GM18502 (cell line): ENCODE measurements around the gene NECAB3.

Experiments used
- ATAC-seq: cut with Tn5 transposase; IDR thresholded peaks from one replicate; pipeline ENCODE4 v1.9.1; 2021; ENCODE audit warnings: mild to moderate bottlenecking; ENCODE audit not compliant: unreplicated experiment, poor library complexity

Gene NECAB3

DNA sequence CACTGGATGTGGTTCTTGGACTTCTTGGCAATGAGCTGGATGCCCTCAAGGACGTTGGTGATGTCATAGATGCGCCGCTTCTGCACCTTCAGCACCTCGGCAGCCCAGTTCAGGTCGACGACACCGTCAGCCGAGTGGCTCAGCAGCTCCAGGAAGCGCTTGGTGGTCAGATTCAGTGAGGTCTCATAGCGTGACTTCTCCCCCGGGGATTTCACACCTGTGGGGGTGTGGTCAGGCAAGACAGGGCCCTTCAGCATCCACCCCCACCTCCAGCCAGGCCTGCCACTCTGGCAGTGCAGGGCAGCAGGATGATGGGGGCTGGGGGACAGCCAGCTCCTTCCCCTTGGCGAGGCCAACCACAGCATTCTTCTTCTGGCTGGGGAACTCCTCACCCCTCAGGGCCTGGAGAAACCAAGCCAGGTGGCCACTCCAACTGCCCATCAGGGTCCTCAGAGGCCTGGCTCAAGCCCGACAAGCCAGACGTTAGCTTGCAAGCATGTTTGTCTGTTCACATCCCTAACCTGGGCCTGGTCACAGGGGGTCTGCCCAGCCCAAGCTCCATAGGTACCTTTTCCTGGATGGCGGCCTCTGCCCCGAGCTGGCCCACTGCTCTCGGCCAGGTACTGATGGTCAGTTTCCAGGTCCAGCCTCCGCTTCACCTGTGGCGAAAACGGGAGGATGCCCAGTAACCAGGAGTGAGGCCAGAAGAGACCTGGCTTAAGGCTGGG is 5.7 kb upstream of the NECAB3 start:
- ATAC-seq, result no peak

GRCh38 chr20:33677991-33678702 is 3.9 kb upstream of the NECAB3 start:
- no peak for ATAC-seq

DNA sequence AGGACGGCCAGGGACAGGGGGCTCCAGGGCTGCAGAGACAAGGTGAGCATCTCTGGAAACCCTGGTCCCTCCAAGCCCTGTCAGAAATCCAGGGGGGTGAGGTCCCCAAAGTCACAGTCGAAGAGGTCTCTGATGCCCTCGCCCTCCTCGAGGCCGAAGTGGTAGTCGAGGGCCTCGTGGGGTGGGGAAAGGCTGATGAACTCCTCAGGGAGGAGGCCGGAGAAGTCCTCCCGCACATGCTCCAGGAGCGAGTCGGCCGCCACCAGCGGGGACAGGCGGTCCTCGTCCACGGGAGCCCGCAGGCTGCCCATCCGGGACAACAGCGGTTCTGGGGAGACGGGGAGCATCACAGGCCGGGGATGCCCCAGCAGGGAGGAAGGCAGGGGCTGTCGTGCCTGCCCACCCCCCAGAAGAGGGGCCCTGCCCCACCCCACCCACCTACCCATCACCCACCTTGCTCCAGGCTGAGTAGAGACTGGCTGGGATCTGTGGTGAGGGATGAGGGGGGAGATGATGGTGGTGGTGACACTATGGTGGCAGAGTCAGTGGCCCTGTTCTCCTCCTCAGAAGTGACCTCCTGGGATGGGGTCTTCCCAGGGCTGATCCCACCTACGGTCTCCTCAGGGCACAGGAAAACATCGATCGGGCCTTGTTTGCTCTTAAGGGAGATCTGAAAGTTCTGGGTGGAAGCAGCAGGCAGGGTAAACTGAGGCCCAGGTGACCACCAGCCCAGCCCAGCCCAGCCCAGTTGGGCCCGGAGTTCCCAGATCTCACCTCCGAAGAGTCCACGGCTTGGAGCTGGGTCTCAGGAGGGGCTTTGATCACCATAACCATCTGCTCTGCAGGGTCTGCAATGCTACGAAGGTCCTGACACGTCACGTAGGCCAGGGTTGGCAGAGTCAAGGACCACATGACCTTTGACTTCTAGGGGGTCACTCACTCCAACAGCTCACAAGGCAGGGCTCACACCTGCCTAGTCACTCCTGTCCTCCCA is 2.7 kb upstream of the NECAB3 start:
- ATAC-seq, result no peak

- ATAC-seq, result no peak
These were observed 1.9 kb upstream of the NECAB3 start for GRCh38 chr20:33676121-33676520.

DNA sequence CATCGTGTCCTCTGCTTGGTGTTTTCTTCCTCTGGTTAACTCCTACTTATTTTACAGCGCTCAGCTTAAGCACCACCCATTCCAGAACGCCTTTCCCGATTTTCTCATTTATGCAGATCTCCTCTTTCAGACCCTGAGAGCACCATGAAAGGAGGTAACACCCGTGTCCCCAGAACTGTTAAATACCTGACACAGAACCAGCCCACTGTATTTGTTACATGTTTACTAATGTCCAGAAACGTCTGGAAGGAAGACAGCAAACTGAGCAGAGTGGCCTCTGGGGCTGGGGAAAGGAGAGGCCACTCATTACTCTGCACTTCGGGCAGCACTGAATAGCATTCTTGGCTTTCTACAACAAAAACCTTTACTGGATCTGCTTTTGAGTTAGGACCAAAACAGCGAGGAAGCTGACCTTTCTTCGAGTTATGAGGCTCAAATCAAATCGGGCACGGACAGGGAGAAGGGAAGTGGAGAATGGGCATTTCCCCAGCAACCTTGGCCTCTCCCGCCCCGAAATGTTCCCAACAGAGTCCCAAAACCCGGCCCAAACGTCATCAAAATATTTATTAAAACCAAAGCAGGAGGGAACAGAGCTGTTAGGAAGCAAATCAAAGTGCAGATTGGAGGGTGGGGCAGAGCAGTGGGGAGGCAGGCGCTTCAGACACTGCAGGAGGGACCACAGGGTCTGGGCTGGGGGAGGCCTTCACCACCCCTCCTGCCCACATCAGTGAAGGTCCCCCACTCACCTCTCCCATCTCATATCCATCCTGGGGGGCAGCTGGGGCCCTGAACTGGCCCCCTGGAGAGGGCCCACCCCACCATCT is 1.1 kb upstream of the NECAB3 start:
- ATAC-seq, result no peak

DNA sequence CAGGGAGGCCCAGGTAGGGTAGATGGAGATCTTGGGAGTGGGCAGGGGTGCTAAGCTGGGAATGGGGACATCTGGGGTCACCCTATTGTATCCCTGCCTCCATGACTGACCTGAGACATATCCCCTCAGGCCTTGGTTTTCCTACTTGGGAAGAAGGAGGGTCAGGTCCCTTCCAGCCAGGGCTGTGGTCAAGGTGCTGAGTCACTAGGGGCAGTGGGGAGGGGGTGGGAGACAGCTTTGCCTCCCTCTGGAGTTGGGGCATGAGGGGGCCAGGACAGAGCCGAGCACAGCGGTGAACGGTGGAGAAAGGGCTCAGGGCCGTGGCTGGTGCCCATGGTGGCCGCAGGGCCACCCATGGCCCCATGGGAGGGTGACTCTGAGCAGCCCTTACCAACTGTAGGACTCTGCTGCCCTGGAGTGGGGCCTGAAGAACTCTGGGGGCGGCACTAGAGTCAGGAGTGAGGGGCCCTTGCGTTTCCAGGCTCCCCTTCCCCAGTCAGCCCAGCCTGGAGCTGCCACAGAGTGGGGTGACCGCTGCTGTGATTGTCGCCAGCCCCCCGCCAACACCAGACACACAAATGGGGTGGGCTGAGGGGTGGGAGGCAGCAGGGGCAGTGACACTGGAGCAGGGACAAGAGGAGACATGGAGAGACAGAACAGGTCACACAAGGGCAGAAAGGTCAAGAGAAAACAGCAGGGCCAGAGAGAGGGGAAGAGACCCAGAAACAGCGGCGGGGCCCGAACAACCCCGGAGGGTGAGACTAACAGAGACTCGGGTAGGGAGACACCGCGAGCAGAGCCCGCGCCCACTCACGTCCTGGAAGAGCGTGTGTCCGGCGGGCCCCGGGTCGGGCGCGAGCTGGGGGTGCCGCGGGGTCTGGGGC is 576 bp downstream of the NECAB3 start:
- peak; percentile 36 for ATAC-seq

DNA sequence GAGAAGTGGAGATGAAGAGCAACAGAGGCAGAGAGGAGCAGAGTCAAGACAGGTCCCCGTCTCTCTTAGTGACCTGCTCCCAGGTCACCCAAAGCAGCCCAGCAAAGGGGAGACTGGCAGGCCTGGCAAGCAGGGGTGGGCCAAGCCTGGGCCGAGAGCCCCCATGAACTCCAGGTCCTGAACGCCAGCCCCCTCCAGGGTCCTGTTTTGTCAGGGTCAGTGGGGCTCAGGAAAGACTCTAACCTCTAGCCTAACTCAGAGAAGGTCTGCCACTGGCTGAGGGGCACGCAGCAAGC is 1.2 kb downstream of the NECAB3 start:
- no peak for ATAC-seq

- no peak for ATAC-seq
These were observed 1.7 kb downstream of the NECAB3 start for GRCh38 chr20:33672426-33673113.

DNA sequence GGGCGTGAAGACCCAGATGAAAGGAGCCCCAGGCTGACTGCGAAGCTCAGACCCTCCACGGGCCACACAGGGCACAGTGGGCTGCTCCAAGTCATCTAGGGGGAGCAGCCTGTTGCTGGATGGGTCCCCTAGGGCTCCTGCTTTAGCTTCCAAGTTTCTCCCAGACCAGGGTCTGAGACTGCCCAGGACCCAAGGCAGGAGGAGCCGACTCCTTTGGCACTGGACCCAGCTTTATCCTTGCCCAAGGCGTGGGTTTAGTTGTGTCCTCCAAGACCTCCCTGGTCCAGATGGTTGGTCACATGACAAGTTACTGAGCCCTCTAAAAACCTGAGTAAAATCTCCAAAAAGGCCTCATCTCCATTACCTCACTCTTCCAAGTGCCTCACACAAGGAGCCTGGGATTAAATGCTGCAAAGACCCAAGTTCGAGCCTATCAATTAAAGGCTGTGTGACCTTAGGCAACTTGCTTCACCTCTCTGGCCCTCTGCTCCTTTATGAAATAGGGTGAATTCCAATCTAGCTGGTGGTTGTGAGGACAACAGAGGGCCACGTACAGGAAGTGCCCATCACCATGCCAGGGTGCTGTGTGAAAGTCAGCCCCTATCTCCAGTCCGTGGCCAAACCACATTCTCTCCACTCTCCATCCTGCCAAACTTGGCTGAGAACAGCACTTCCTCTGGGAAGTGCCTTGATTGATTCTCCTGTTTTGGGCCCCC is 2.5 kb downstream of the NECAB3 start:
- ATAC-seq, result no peak

DNA sequence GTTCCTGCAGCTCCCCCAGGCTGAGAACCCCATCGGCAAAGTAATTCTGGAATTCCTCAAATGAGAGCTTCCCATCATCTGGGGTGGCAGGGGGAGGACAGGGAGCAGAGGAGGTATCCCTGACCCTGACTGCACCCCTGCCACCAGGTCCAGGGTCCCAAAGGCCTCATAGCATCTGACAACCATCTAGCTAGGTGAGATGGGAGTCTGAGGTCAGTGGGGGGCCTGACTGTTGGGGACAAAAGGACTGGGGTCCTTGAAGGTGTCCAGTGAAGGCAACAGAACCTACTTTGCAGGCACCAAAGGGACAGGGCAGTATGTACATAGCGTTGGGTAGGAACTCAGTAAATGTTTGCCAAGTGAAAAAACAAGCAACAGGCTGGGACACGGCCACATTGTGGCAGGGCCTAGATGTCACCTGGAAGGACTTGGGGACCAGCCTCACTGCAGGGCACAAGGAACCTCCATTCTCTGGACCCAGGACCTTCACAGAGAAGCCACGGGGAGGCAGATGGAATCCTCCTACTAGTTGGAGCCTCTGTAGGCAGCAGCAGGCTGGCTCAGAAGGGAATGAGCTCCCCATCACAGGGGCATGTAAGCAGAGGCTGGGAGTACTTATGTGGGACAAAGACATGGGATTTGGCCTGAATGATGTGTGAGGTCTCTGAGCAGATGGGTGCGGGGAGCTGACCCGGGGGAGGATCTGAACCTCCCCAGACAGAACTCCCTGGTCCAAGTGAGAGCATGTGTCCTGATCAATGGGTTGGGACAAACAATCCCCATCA is 3.3 kb downstream of the NECAB3 start:
- ATAC-seq, result no peak

- ATAC-seq, result no peak
These were observed 4.2 kb downstream of the NECAB3 start for GRCh38 chr20:33669873-33670640.

DNA sequence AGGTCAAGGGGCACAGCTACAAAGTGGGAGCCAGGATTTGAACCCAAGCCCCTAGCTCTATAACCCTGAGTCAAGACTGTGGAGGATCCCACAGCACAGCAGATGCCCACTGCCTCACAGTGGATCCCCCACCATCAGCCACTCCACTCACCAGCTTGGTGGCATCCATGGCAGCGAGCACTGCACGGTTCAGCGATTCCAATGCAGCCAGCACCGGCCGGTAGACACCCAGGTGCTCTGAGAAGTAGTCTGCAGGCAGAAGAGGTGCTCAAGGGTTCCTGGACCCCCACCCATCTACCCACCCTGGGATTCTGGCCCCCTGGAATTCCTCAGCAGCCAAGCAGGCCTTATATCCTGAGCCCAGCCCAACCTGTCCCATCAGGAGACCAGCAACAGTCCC is 5.0 kb downstream of the NECAB3 start:
- ATAC-seq, result no peak

- no peak for ATAC-seq
These were observed 5.6 kb downstream of the NECAB3 start for GRCh38 chr20:33668466-33669155.

DNA sequence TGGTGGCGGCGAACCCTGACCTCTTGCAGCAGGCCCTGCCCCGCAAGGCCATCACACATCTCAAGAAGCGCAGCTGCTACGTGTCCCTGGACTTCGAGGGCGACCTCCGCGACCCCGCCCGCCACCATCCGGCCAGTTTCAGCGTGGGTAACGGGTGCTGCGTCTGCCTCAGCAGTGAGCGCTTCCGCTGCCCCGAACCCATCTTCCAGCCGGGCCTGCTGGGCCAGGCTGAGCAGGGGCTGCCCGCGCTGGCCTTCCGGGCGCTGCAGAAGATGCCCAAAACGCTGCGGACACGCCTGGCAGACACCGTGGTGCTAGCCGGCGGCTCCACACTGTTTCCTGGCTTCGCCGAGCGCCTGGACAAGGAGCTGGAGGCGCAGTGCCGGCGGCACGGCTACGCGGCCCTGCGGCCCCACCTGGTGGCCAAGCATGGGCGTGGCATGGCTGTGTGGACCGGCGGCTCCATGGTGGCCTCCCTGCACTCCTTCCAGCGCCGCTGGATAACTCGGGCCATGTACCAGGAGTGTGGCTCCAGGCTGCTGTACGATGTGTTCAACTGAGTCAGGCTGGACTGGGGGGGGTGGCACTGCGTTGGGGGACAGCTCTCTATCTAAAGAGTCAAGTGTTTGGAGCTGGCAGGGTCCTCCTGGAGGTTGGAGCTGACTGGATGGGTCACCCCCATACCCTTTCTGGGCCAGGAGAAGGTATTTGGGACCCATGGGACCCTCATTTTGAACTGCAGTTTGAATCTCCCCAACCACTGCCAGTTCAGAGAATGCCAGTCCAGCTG is 6.4 kb downstream of the NECAB3 start:
- ATAC-seq, result peak; percentile 40

DNA sequence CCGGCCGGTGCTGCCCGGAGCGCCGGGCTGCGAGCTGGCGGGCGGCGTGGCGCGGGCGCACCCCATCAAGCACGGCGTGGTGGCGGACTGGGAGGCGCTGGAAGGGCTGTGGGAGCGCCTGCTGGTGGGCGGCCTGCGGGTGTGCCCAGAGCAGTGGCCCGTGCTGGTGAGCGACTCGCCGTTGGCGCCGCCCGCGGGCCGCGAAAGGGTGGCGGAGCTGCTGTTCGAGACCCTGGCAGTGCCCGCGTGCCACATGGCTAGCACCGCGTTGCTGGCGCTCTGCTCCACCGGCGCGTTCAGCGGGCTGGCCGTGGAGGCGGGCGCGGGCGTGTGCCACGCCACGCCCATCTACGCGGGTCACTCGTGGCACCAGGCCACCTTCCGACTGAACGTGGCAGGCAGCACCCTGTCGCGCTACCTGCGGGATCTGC is 7.0 kb downstream of the NECAB3 start:
- ATAC-seq, result peak; percentile 6
